HG02759 (cell line): ENCODE results near the gene PPP2R2C.
A peak's percentile ranks its signal among the peaks of the same experiment; 100 is the strongest.

ENCODE experiments used
- ATAC-seq: cut with Tn5 transposase; IDR thresholded peaks from one replicate; pipeline ENCODE4 v1.9.1; 2021; ENCODE audit warnings: mild to moderate bottlenecking, moderate library complexity; ENCODE audit not compliant: unreplicated experiment

The PPP2R2C gene

DNA sequence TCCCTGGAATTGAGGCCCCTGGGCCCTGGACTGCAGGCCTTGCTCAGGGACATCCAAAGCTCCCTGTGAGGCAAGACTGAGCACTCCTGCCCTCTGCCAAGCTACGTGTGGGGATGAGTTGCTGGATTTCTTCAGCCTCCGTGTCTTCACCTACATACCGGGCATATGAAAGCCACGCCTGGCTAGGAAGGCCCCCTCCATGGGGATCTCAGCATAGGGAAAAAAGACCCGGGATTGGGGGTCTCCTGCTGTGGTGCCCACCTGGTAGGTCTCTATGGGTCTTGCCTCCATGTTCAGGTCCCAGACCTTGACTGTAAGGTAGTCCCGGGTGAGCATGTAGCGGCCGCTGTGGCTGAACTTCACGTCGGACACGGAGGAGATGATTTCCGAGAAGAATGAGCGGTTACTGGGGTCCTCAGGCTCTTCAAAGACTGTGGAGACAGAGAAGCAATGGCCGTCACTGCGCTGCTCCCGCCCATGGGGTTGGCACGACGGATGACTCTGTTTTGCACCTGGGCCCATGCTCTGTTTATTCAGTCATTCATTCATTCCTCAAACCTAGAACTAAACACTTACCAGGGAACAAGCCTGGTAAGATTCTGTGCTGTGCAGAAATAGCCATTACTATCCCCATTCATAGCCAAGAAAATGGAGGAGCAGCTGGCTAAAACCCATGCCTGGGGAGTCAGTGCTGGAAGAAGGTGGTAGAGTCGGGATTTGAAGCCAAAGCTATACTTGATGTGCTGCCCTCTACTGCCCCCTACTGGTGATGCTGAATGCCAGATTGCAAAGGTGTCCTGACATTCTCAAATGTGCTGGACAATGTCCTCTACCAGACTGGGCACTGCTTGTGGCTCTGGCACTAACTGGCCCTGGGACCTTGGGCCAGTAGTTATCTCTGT lies 138.9 kb downstream of the PPP2R2C start:
- ATAC-seq = no peak

DNA sequence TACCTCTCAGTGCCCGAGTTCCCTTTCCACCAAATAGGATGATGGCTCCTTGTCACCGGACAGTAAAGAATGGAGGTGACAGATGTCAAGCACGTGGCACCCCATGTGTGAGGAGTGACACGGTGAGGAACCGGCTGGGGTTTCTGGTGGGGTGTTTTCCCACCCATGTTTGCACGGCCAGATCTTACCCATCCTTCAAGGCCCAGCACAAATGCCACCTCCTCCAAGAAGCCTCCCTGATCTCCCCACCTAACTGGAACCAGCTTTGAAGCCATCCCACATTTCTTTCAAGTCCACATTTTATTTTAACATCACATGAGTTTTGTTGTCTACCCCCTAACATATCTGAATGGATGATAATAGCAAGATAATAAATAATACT lies 139.8 kb downstream of the PPP2R2C start:
- ATAC-seq = no peak

DNA sequence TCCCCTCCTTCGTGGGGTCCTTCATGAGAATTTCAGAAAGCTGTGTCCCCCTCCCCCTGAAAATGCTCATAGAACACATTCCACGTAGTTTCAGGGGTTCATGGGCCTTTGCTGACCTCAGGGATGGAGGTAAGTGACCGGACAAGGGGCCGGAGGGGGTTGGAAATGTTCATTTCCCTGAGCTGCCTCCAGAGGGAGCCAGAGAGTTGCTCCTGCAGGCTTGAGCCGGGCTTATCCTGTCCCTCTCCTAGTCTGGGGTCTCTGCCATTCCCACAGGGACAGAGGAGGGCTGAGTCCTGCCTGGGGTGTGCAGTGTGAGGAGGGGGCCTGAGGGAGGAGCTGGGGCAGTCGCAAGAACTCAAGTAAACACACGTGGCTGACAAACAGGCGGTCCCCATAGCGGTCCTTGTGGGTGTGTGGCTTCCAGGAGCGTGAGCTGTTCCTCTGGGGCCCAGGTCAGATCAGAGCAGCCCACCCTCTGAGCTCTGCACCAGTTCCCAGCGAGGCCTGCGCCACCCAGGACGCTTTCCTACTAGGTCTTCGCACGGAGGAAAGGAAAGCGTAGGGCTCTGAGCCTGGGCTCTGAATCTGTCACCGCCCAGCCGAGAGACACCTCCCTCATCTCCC lies 140.3 kb downstream of the PPP2R2C start:
- ATAC-seq = no peak

DNA sequence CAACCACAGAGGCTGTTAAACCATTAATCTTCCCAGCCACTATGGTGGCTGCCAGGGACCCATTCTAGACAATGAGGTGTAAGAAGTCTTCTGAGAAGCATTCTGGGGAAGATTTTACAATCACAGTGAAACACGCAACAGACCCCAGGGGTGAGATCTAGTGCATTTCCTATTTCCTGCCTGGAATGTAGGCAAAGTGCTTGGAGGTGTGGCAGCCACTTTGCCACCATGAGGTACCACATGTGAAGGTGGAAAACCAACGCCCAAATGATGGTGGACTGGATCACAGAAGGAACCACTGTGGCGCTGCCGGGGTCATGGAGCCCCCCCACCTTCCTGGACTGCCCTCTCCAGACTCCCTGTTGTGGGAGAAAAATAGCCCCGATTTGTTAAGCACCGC lies 140.9 kb downstream of the PPP2R2C start:
- ATAC-seq = no peak

- ATAC-seq = no peak
These were observed 141.4 kb downstream of the PPP2R2C start for GRCh38 chr4:6331018-6331417.

- ATAC-seq = no peak
These were observed 142.0 kb downstream of the PPP2R2C start for GRCh38 chr4:6330384-6330767.

- no peak for ATAC-seq
These were observed 142.7 kb downstream of the PPP2R2C start for GRCh38 chr4:6329478-6330383.

GRCh38 chr4:6328526-6328925 lies 143.9 kb downstream of the PPP2R2C start:
- no peak for ATAC-seq

- ATAC-seq = peak; percentile 71
These were observed 145.0 kb downstream of the PPP2R2C start for GRCh38 chr4:6327220-6327917.

- no peak for ATAC-seq
These were observed 145.9 kb downstream of the PPP2R2C start for GRCh38 chr4:6326312-6327060.

GRCh38 chr4:6325788-6326290 lies 146.6 kb downstream of the PPP2R2C start:
- no peak for ATAC-seq

- no peak for ATAC-seq
These were observed 147.2 kb downstream of the PPP2R2C start for GRCh38 chr4:6324999-6325787.

- no peak for ATAC-seq
These were observed 147.9 kb downstream of the PPP2R2C start for GRCh38 chr4:6324461-6324998.

GRCh38 chr4:6322761-6323566 lies 149.4 kb downstream of the PPP2R2C start:
- no peak for ATAC-seq

- ATAC-seq = no peak
These were observed 150.2 kb downstream of the PPP2R2C start for GRCh38 chr4:6322067-6322760.

GRCh38 chr4:6321361-6321760 lies 151.1 kb downstream of the PPP2R2C start:
- ATAC-seq = no peak

DNA sequence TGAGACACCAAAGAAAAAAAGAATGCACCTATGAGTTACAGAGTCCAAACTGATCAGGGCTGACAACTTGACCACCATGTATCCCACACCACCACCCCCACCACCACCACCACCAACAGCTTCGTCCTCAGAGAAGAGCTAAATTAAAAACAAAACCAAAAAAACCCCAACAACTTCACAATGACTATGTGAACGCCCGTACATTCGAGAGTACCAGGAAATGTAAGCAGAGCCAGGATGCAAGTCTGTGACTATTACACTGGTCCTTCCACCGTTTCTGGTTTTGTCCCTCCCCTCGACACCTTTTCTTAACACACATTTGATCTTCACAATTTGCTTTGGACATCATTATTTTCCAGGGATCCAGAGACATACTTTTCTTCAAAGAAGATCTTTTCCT lies 151.8 kb downstream of the PPP2R2C start:
- ATAC-seq = no peak
